BLaER1 treated with 17β-estradiol and CSF1 and Interleukin-3, amounts not matched to agents 10 nM and 100 nM (cell line): Measurements from ENCODE around the gene SLC2A1.
"Not testable (repeated sequence)": the region's sequence is repeated elsewhere in the genome, so short reads cannot be mapped to it uniquely, and the experiment has no call there.

Source experiments
- H3K27ac ChIP-seq, 11 experiments: shearing (Covaris generic); formaldehyde crosslinking; 2 replicates each; pipeline ENCODE4 v1.8.1; 2022
- H3K27me3 ChIP-seq, 11 experiments: shearing (Covaris generic); formaldehyde crosslinking; 2 replicates each; pipeline ENCODE4 v1.8.1; 2022
- H3K36me3 ChIP-seq, 11 experiments: shearing (Covaris generic); formaldehyde crosslinking; 2 replicates each; pipeline ENCODE4 v1.8.1; 2022
- H3K4me1 ChIP-seq, 10 experiments: shearing (Covaris generic); formaldehyde crosslinking; 2 replicates each; pipeline ENCODE4 v1.8.1; 2022
- H3K4me2 ChIP-seq, 11 experiments: shearing (Covaris generic); formaldehyde crosslinking; 2 replicates each; pipeline ENCODE4 v1.8.1; 2022
- H3K4me3 ChIP-seq, 10 experiments: shearing (Covaris generic); formaldehyde crosslinking; 2 replicates each; pipeline ENCODE4 v1.8.1; 2022
- H3K9ac ChIP-seq, 11 experiments: shearing (Covaris generic); formaldehyde crosslinking; 2 replicates each; pipeline ENCODE4 v1.8.1; 2022
- H3K9me3 ChIP-seq, 11 experiments: shearing (Covaris generic); formaldehyde crosslinking; replicated peaks in 1 of 11; 2 replicates each; pipeline ENCODE4 v1.8.1; 2022
- H4K20me1 ChIP-seq, 11 experiments: shearing (Covaris generic); formaldehyde crosslinking; 2 replicates each; pipeline ENCODE4 v1.8.1; 2022
- Cebpa-rat ChIP-seq, 11 experiments: shearing (Covaris generic); IDR thresholded peaks; 2 replicates each; pipeline ENCODE4 v1.8.1; 2022

Gene SLC2A1

DNA sequence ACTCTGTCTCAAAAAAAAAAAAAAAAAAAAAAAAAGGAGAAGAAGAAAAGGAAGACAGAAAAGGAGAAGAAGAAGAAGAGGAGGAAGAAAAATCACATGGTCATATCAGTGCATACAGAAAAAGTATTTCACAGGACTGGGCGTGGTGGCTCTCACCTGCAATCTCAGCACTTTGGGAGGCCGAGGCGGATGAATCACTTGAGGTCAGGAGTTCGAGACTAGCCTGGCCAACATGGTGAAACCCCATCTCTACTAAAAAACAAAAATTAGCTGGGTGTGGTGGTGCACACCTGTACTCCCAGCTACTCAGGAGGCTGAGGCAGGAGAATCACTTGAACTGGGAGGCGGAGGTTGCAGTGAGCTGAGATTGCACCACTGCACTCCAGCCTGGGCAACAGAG lies 39.0 kb downstream of the SLC2A1 start:
- not testable (repeated sequence) for H3K9ac ChIP-seq, H3K27ac ChIP-seq, H4K20me1 ChIP-seq, H3K4me3 ChIP-seq, H3K27me3 ChIP-seq, H3K36me3 ChIP-seq
- Histone ChIP-seq H3K9me3 (peaks cover 23 to 28% (median 27%) of the 10 kb centered on the region in 11 experiments), H3K4me1 (peaks cover 7 to 32% (median 12%) of the 10 kb centered on the region in 10 experiments), H3K4me2 (peak overlapping the region in 3 of 11 experiments; percentile 40 to 47 (median 44); a peak in 5 of 22 replicates)
- TF ChIP-seq Cebpa-rat (IDR thresholded peaks at IDR 0.05): 0 out of 22 replicates have a peak, but pooled peaks of 1 of the 11 experiments have one; percentile 9

DNA sequence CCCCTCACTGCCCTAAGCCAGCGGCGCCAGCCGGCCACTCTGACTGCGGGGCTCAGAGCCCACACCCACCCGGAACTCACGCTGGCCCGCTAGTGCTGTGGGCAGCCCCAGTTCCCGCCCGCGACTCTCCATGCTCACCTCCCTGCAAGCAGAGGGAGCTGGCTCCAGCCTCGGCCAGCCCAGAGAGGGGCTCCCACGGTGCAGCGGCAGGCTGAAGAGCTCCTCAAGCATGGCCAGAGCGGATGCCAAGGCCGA lies 41.5 kb downstream of the SLC2A1 start:
- Histone ChIP-seq H3K27me3 (no peaks in the 10 kb centered on the region), H3K9me3 (peaks cover 35 to 40% (median 39%) of the 10 kb centered on the region in 11 experiments), H3K4me3 (no peak overlapping the region; a peak in 1 of 20 replicates), H3K4me1 (peaks cover 0 to 21% (median 2%) of the 10 kb centered on the region in 10 experiments; a peak in 8 of 20 replicates), H3K36me3 (no peaks in the 10 kb centered on the region; a peak in 1 of 22 replicates), H3K9ac (no peak overlapping the region), H3K27ac (no peak overlapping the region), H3K4me2 (no peak overlapping the region), H4K20me1 (no peaks in the 10 kb centered on the region)
- no peak for TF ChIP-seq Cebpa-rat (IDR thresholded peaks at IDR 0.05)

DNA sequence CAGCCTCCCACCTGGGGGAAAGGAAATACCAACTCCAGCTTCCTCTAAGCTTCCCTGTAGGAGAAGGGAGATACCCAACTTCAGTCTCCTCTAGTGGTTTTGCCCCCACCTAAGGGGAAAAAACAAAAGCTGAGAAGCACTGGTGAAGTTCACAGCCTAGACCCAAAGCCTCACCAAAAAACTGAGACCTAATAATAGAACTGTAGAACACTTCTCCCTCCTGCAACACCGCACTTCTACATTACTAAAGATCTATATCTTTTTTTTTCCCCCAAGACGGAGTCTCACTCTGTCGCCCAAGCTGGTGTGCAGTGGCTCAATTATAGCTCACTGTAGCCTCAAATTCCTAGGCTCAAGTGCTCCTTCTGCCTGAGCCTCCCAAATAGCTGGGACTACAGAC lies 43.2 kb downstream of the SLC2A1 start:
- H3K4me2 ChIP-seq: no peak overlapping the region
- no peaks in the 10 kb centered on the region; a peak in 1 of 22 replicates for H3K36me3 ChIP-seq
- H3K27ac ChIP-seq: no peak overlapping the region
- H3K27me3 ChIP-seq: no peaks in the 10 kb centered on the region
- H3K4me1 ChIP-seq: peaks cover 0 to 17% (median 2%) of the 10 kb centered on the region in 10 experiments; a peak in 8 of 20 replicates
- H3K9ac ChIP-seq: no peak overlapping the region
- no peak overlapping the region for H3K4me3 ChIP-seq
- peaks cover 35 to 40% (median 39%) of the 10 kb centered on the region in 11 experiments for H3K9me3 ChIP-seq
- no peaks in the 10 kb centered on the region for H4K20me1 ChIP-seq
- TF ChIP-seq Cebpa-rat (IDR thresholded peaks at IDR 0.05): no peak

DNA sequence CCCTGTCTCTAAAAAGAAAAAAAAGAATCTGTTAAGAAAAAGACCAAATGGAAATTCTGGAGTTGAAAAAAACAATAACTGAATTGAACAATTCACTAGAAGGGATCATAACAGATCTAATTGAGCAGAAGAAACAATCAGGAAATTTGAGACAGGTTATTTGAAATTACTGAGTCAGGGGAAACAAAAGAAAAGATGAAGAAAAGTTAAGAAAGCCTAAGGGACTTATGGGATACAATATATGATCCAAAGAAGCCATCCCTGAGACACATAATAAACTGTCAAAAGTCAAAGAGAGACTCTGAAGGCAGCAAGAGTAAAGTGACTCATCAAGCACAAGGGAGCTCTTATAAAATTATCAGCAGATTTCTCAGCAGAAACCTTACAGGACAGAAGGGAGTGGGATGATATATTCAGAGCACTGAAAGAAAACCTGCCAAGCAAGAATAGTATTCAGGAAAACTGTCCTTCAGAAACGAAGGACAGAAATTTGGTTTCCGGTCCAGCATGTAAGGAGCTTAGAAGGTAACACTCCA lies 44.5 kb downstream of the SLC2A1 start:
- H3K36me3 ChIP-seq: no peaks in the 10 kb centered on the region; a peak in 1 of 22 replicates
- H3K27ac ChIP-seq: no peak overlapping the region
- H3K9ac ChIP-seq: no peak overlapping the region
- H3K4me3 ChIP-seq: no peak overlapping the region
- peaks cover 0 to 4% (median 0%) of the 10 kb centered on the region in 10 experiments; a peak in 3 of 20 replicates for H3K4me1 ChIP-seq
- H3K27me3 ChIP-seq: no peaks in the 10 kb centered on the region
- TF ChIP-seq Cebpa-rat (IDR thresholded peaks at IDR 0.05): no peak
- H3K9me3 ChIP-seq: peaks cover 35 to 40% (median 39%) of the 10 kb centered on the region in 11 experiments
- no peaks in the 10 kb centered on the region for H4K20me1 ChIP-seq
- no peak overlapping the region for H3K4me2 ChIP-seq

DNA sequence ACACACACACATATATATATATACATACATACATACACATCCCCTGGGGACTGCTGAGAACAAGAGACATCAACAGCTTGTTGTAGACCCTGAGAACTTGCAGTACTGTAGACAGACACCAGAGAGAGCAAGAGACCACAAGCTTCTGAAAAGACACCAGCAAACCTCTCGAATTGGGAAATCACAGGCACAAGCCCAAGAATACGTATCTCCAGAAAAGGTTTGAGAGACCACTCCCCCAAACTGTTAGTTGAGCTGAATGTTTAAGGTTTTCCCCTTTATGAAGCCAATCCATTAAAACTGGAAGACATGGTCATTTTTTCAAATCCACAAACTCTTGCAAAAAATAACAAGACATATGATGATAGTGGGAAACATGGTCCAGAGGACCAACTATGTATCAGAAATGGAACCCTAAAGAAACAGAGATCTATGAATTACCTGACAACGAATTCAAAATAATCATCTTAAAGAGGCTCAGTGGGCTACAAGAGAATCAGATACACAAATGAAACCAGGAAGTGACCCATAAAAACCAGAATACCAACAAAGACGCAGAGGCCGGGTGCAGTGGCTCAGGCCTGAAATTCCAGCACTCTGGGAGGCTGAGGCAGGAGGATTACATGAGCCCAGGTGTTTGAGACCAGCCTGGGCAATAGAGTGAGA lies 45.1 kb downstream of the SLC2A1 start:
- no peak overlapping the region for H3K4me3 ChIP-seq
- no peaks in the 10 kb centered on the region for H4K20me1 ChIP-seq
- no peaks in the 10 kb centered on the region; a peak in 1 of 22 replicates for H3K36me3 ChIP-seq
- H3K9me3 ChIP-seq: peaks cover 35 to 40% (median 39%) of the 10 kb centered on the region in 11 experiments
- no peak overlapping the region for H3K27ac ChIP-seq
- no peaks in the 10 kb centered on the region for H3K27me3 ChIP-seq
- H3K4me1 ChIP-seq: no peaks in the 10 kb centered on the region
- peak in 3 of 11 experiments; percentile 19 to 37 (median 35); a peak in 2 of 22 replicates for TF ChIP-seq Cebpa-rat (IDR thresholded peaks at IDR 0.05)
- H3K9ac ChIP-seq: no peak overlapping the region
- H3K4me2 ChIP-seq: no peak overlapping the region

DNA sequence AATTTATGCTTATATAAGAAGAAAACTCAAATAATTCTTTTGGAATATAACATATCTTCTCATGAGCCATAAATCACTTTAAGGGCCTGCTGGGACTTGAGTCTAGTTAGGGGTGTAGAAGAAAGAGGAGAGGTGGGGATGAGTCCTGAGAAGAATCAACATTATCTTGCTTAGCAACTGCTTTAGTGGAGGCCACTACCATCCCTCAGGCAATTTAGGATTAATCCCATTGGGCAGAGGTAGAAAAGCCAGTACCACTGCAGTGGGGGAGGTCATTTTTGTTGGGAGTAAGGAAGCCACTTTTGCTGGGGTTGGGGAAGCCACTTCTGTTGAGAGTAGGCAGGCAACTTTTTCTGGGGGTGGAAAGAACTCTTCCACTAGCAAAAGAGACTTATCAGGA lies 47.7 kb downstream of the SLC2A1 start:
- no peak overlapping the region for H3K4me3 ChIP-seq
- no peaks in the 10 kb centered on the region for H4K20me1 ChIP-seq
- H3K4me1 ChIP-seq: no peaks in the 10 kb centered on the region
- no peak overlapping the region for H3K9ac ChIP-seq
- peaks cover 22 to 26% (median 25%) of the 10 kb centered on the region in 11 experiments for H3K9me3 ChIP-seq
- TF ChIP-seq Cebpa-rat (IDR thresholded peaks at IDR 0.05): no peak
- H3K27ac ChIP-seq: no peak overlapping the region
- no peak overlapping the region for H3K4me2 ChIP-seq
- H3K36me3 ChIP-seq: no peaks in the 10 kb centered on the region; a peak in 1 of 22 replicates
- no peaks in the 10 kb centered on the region for H3K27me3 ChIP-seq

DNA sequence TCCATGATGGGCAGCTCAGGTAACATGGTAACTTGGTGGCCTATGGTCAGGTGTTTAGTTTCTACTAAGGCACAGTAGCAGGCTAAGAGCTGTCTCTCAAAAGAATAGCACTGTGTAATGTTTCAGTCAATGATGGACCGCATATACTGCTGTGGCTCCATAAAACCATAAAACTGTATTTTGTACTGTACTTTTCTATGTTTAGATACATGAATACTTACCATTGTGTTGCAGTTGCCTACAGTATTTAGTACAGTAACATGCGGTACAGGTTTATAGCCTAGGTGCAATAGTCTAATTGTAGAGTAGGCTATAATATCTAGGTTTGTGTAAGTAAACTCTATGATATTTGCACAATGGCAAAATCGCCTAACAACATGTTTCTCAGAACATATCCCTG lies 50.6 kb downstream of the SLC2A1 start:
- no peak overlapping the region for H3K9ac ChIP-seq

DNA sequence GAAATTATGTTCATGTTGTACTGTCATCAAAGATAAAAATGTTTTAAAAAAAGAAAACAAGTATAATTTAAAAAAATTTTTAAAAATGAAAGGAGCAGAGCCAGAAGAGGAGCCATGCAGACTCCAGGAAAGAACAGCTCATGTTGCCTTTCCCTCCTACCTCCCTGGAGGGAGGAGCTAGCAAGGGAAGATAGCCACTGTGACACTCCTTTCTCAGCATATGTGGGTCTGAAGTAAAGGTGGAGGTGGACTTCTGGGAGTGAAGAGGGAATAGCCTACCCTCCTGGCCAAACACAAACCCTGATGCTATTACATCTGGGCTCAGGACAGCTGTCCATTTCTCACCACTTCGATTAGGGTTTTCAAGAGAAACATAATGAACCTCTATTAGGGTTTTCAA lies 54.2 kb downstream of the SLC2A1 start:
- TF ChIP-seq Cebpa-rat (IDR thresholded peaks at IDR 0.05): no peak
- H3K36me3 ChIP-seq: no peaks in the 10 kb centered on the region
- no peak overlapping the region for H3K27ac ChIP-seq
- H3K27me3 ChIP-seq: no peaks in the 10 kb centered on the region
- peaks cover 1 to 11% (median 6%) of the 10 kb centered on the region in 11 experiments; a peak in 16 of 22 replicates for H3K9me3 ChIP-seq
- H3K9ac ChIP-seq: no peak overlapping the region
- H3K4me3 ChIP-seq: no peak overlapping the region
- H3K4me2 ChIP-seq: no peak overlapping the region
- H3K4me1 ChIP-seq: no peaks in the 10 kb centered on the region
- no peaks in the 10 kb centered on the region for H4K20me1 ChIP-seq

More for the DNA sequence above, 50.6 kb downstream of the SLC2A1 start:
- Histone ChIP-seq H3K4me1 (no peaks in the 10 kb centered on the region), H3K9me3 (no peaks in the 10 kb centered on the region), H4K20me1 (no peaks in the 10 kb centered on the region), H3K36me3 (no peaks in the 10 kb centered on the region), H3K4me2 (no peak overlapping the region), H3K27me3 (no peaks in the 10 kb centered on the region), H3K27ac (no peak overlapping the region), H3K4me3 (no peak overlapping the region)
- no peak for TF ChIP-seq Cebpa-rat (IDR thresholded peaks at IDR 0.05)

DNA sequence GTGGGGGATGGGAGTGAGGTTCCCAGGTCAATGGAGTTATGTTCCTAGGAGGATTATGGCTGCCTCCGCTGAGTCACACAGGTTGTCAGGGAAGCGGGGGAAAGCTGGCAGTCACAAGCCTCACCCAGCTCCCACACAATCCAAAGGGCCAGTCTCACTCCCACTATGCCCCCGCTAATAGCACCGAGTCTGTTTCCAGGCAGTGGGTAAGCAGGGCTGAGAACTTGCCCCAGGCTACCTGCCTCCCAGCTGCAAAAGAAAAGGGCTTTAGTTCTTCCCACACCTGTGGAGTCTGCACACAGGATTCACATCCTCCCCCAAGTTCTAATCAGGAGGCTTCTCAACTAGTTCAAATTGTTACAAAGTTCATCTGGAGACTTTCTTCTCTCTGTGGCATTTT lies 58.7 kb downstream of the SLC2A1 start:
- H4K20me1 ChIP-seq, H3K4me1 ChIP-seq, H3K4me2 ChIP-seq, H3K27me3 ChIP-seq, H3K9ac ChIP-seq, H3K27ac ChIP-seq, H3K4me3 ChIP-seq, H3K36me3 ChIP-seq: not testable (repeated sequence)
- peaks cover 21 to 34% (median 25%) of the 10 kb centered on the region in 11 experiments; a peak in 21 of 22 replicates for H3K9me3 ChIP-seq
